GM19455 (cell line): ENCODE data around the gene NR4A2.

Source experiments
- ATAC-seq: cut with Tn5 transposase; IDR thresholded peaks from one replicate; pipeline ENCODE4 v1.9.1; 2021; ENCODE audit not compliant: unreplicated experiment

The NR4A2 gene

GRCh38 chr2:156340804-156341451 is 8.4 kb upstream of the NR4A2 start:
- ATAC-seq, result no peak

DNA sequence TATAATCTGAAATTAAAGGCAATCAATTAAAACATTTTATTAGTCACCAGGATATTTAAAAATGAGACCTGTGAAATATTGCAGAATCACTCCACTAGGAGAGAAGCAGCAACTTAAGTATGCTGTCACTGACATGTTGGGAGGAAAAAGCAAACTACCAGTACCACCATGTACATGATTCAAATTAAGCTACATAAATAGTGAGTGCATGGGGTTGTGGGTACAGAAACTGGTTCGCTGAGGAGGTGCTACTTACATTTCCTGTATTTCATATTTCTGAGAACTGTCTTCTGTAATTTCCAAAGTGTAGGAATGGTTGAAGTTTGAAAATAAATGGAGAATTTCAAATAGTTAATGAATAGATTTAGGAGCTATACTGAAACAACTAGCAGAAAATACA is 7.9 kb upstream of the NR4A2 start:
- ATAC-seq, result no peak

GRCh38 chr2:156339865-156340264 is 7.3 kb upstream of the NR4A2 start:
- no peak for ATAC-seq

DNA sequence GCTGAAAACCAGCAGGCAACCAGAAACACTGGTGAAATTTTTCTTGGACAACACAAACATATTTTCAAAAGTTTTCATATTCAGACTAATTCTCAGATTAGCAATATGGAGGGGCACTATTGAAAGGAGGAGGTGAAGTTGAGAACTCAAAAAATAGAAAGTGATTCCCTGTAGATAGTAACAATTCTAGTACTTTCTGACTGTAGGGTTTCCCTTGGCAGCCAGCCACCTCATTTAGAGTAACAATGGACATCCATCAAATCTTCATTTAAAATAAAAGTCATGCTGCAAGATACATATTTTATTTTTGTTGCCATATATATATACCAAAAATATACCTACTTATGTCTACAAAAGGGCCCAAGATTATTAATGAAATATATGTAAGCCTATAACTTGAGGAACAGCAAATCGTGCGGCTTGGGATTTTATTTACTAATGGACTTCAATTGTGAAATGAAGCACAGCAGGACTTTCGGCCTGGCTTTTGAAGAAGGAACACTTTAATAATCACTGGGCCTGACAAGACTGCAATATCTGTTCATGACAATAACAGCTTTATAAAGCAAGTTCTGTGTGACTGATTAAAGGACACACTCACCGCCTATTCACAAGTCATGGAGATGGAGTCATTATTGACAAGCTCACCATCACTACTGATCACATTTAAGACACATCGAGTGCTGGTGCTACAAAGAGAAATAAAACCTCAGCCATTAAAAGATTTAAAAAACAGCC is 6.8 kb upstream of the NR4A2 start:
- no peak for ATAC-seq

DNA sequence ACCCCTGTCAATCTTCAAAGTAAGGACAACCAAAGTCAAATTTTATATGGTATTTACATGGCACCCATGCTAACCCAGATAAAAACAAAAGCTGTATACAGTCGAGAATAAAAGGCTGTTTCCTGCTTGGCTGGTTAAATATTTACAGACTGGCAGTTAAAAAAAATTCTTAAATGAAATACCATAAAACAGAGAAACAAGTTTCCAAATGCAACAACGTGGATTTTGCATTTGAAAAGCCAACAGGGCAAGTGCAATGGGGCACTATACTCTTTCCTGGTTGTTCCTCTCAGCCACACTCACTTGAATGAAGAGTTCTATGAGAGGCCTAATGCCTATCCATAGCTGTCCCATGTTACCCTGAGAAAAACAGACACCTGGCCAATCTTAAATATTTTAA is 6.1 kb upstream of the NR4A2 start:
- no peak for ATAC-seq

- peak; percentile 20 for ATAC-seq
These were observed 2.3 kb upstream of the NR4A2 start for GRCh38 chr2:156334496-156335478.

- peak; percentile 43 for ATAC-seq
These were observed 1.5 kb upstream of the NR4A2 start for GRCh38 chr2:156333951-156334495.

GRCh38 chr2:156333274-156333950 is 891 bp upstream of the NR4A2 start:
- peak; percentile 25 for ATAC-seq

DNA sequence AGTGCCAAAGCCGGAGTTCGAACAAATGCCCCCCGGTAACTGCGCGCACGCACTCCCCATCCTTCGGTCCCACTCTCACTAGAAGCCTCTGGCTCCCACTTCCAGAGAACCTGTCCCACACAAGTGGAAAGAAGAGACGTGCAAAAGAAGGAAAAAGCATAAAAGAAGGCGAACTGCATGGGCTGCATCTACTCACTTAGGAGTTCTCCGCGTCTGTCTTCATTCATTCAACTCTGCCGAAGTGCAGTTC is 312 bp downstream of the NR4A2 start:
- ATAC-seq, result peak; percentile 19

DNA sequence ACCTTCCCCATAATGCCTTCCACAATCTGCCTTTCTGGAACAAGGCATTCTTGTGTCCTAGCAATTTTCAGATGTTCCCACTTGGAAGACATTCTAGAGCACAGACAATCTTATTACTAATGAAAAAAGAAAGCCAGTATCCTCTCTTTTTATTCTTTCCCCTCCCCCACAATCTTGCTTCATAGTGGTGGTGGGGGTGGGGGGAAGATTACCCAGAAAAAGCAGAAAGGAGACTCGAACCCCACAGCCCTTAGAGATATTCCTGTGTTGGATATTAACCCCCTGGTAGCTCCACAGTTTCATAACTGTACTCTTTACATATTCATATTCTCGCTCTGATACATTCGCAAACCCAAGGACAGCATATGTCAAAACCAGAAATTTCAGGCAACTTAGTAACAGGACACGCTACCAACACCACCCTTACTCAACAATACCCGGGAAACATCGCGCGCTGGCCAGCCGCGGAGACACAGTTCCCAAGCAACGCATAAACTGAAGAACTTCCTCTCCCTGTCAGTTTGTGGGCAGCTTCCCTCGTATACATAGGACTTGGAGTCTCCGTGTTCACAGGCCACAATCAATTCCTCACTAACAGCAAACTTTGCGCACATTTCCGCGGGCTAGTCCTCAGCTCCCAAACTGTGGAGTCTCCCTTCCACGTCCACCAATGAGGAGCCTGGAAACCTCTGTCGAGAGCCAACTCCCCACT is 793 bp downstream of the NR4A2 start:
- ATAC-seq, result no peak

DNA sequence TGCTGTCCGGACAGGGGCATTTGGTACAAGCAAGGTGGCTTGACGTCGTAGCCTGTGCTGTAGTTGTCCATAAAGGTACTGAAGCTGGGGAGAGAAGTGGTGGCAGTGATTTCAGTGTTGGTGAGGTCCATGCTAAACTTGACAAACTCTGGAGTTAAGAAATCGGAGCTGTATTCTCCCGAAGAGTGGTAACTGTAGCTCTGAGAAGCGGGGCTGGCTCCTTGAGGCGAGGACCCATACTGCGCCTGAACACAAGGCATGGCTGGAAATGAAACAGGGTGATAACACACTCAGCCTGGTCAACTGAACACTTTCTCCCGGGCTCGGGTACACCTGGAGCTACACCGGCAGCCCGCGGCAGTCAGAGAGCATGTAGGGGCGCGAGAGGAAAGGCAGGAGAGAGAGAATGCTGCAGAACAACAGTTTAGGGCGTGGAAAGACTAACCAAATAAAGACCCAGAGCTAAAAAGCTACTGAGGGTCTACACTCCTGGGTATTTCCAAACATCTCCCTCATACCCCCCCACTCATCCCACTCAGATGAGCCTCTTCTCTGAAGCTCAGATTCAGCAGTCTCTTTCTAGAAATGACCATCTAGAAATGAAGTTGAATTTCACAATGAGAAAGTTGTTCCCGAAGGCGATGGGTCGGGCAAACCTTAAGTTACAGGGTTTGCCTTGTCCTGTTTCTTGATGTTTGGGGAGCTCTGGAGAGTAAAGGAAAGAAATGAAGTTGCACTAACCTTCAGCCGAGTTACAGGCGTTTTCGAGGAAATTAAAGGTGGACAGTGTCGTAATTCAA is 2.4 kb downstream of the NR4A2 start:
- ATAC-seq, result no peak

DNA sequence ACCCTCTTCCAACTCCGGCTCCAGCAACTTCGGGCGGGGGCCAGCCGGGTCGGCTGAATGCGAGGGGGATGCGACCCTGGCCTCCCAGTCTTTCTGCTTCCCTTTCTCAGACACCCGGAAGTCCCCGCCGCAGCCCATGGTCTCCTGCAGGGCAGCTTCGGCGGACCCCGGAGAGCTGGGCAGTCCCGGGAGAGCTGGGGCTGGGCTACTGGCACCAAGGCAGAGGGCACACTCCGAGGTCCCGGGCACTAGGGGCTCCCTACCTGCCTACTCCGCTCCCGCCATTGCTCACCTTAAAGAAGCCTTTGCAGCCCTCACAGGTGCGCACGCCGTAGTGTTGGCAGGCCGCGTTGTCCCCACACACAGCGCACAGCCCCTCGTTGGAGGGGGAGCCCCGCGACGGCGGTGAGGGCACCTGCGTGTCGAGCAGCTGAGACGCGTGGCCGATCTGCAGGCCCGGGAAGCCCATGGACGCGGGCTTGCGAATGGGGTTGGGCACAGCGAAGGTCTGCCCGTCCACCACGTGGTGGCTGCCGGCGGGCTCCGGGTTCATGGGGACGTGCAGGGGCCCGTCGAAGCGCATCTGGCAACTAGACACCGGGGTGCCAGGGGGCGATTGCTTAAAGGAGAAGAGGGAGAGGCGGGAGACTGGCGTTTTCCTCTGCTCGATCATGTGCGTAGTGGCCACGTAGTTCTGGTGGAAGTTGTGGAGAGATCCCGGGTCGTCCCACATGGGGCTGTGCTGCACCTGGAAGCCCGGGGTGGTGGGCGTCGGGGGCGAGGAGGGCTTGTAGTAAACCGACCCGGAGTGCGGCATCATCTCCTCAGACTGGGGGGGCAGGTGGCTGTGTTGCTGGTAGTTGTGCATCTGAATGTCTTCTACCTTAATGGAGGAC is 3.2 kb downstream of the NR4A2 start:
- ATAC-seq, result no peak

GRCh38 chr2:156327835-156328695 is 4.5 kb downstream of the NR4A2 start:
- no peak for ATAC-seq

DNA sequence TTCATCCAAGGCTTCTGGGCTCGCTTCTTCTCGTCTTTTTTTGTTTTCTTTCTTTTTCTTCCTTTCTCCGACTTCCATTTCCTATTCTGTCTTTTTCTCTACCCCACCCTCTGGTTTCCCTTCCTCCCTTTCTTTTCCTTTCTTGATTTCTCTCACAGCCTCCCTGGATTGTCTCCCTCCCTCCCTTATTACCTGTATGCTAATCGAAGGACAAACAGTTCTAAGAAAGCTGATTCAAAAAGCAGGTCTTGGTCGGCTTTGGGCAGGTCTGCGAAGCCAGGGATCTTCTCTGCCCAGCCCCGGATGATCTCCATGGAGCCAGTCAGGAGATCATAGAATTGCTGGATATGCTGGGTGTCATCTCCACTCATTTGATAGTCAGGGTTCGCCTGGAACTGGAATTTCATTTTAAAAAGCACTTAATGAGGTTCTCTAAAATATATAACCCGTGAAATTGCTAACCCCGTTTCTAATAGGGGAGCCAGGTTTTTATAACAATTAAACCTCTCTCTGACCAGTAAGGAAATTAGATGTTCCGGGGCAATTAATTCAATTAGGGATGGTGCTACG is 5.9 kb downstream of the NR4A2 start:
- ATAC-seq, result no peak

GRCh38 chr2:156325688-156326525 is 6.6 kb downstream of the NR4A2 start:
- no peak for ATAC-seq

GRCh38 chr2:156323754-156324153 is 8.8 kb downstream of the NR4A2 start:
- ATAC-seq, result no peak
